GM19397 (cell line): ENCODE results near the gene CD37.
"Not testable (repeated sequence)": the region's sequence is repeated elsewhere in the genome, so short reads cannot be mapped to it uniquely, and the experiment has no call there.

ENCODE experiments used
- ATAC-seq: cut with Tn5 transposase; IDR thresholded peaks from one replicate; pipeline ENCODE4 v1.9.1; 2021; ENCODE audit warnings: mild to moderate bottlenecking, moderate library complexity; ENCODE audit not compliant: unreplicated experiment

The CD37 gene

GRCh38 chr19:49335071-49335783 is at the start of gene CD37:
CD37 (plus strand) TSS chr19:49335406; CDS start chr19:49335541, 135 bp downstream.
- ATAC-seq = no peak

GRCh38 chr19:49287141-49287770 is 48.0 kb upstream of the CD37 start:
- no peak for ATAC-seq

- ATAC-seq = not testable (repeated sequence)
These were observed 47.0 kb upstream of the CD37 start for GRCh38 chr19:49288205-49288604.

GRCh38 chr19:49289286-49289685 is 45.9 kb upstream of the CD37 start:
- not testable (repeated sequence) for ATAC-seq

- no peak for ATAC-seq
These were observed 44.7 kb upstream of the CD37 start for GRCh38 chr19:49290517-49290916.

- ATAC-seq = no peak
These were observed 40.8 kb upstream of the CD37 start for GRCh38 chr19:49294401-49294800.

GRCh38 chr19:49295208-49295880 is 39.9 kb upstream of the CD37 start:
- no peak for ATAC-seq

- no peak for ATAC-seq
These were observed 37.8 kb upstream of the CD37 start for GRCh38 chr19:49297403-49297802.

GRCh38 chr19:49298653-49299052 is 36.6 kb upstream of the CD37 start:
- ATAC-seq = not testable (repeated sequence)

- ATAC-seq = peak; percentile 72
These were observed 33.9 kb upstream of the CD37 start for GRCh38 chr19:49301165-49301865.

- ATAC-seq = no peak
These were observed 33.3 kb upstream of the CD37 start for GRCh38 chr19:49301866-49302252.

- ATAC-seq = not testable (repeated sequence)
These were observed 28.5 kb upstream of the CD37 start for GRCh38 chr19:49306734-49307133.

- no peak for ATAC-seq
These were observed 26.1 kb upstream of the CD37 start for GRCh38 chr19:49309087-49309486.

GRCh38 chr19:49315111-49315510 is 20.1 kb upstream of the CD37 start:
- no peak for ATAC-seq

GRCh38 chr19:49316284-49316683 is 18.9 kb upstream of the CD37 start:
- ATAC-seq = no peak

GRCh38 chr19:49318296-49318695 is 16.9 kb upstream of the CD37 start:
- no peak for ATAC-seq

- ATAC-seq = no peak
These were observed 10.2 kb upstream of the CD37 start, which contains the start of gene SLC6A16 for GRCh38 chr19:49324801-49325576. SLC6A16 (minus strand) TSS chr19:49325191; CDS start chr19:49311347, 13,844 bp downstream.

- ATAC-seq = not testable (repeated sequence)
These were observed 9.4 kb upstream of the CD37 start for GRCh38 chr19:49325756-49326155.

- ATAC-seq = no peak
These were observed 9.0 kb upstream of the CD37 start for GRCh38 chr19:49326165-49326704.

- no peak for ATAC-seq
These were observed 7.2 kb upstream of the CD37 start for GRCh38 chr19:49327878-49328544.
